H9 (cell line): ENCODE results near the gene OTX1. TPM values are rescaled to one million over a fixed set of nuclear protein-coding genes. Genes with fewer than 3 reads are reported as not detected.

ENCODE experiments used
- DNase-seq: peaks from one replicate; pipeline ENCODE4 v3.0.0-alpha.2; 2017
- H2AFZ ChIP-seq: one replicate; pipeline ENCODE4 v1.6.1; 2013; ENCODE audit warnings: mild to moderate bottlenecking, low read length, control low read depth, moderate library complexity
- H2AK5ac ChIP-seq: 2 replicates; pipeline ENCODE4 v1.6.1; 2013; ENCODE audit warnings: low read length, control low read depth, mixed read lengths; ENCODE audit not compliant: insufficient read length
- H2BK120ac ChIP-seq: one replicate; pipeline ENCODE4 v1.6.1; 2013; ENCODE audit warnings: low read depth, mild to moderate bottlenecking, low read length, control low read depth, inconsistent platforms; ENCODE audit not compliant: poor library complexity, severe bottlenecking
- H2BK12ac ChIP-seq: 2 replicates; pipeline ENCODE4 v1.6.1; 2013; ENCODE audit warnings: low read length, control low read depth, mixed read lengths, low read depth; ENCODE audit not compliant: insufficient read length
- H2BK15ac ChIP-seq: 2 replicates; pipeline ENCODE4 v1.6.1; 2013; ENCODE audit warnings: low read depth, low read length, control low read depth
- H2BK20ac ChIP-seq: one replicate; pipeline ENCODE4 v1.6.1; 2013; ENCODE audit warnings: low read depth, mild to moderate bottlenecking, low read length, control low read depth, inconsistent platforms; ENCODE audit not compliant: poor library complexity, severe bottlenecking
- H2BK5ac ChIP-seq: 2 replicates; pipeline ENCODE4 v1.6.1; 2013; ENCODE audit warnings: low read length, control low read depth, mixed read lengths; ENCODE audit not compliant: insufficient read length
- H3K14ac ChIP-seq: 2 replicates; pipeline ENCODE4 v1.6.1; 2013; ENCODE audit warnings: low read length, control low read depth; ENCODE audit not compliant: insufficient read depth
- H3K18ac ChIP-seq: 2 replicates; pipeline ENCODE4 v1.6.1; 2013; ENCODE audit warnings: low read depth, mild to moderate bottlenecking, mixed read lengths, low read length, control low read depth; ENCODE audit not compliant: insufficient read length
- H3K23ac ChIP-seq: 2 replicates; pipeline ENCODE4 v1.6.1; 2013; ENCODE audit warnings: low read length, control low read depth, mixed read lengths, low read depth; ENCODE audit not compliant: insufficient read length
- H3K23me2 ChIP-seq: 2 replicates; pipeline ENCODE4 v1.6.1; 2013; ENCODE audit warnings: low read depth, mild to moderate bottlenecking, mixed read lengths, low read length, control low read depth; ENCODE audit not compliant: insufficient read length, poor library complexity, severe bottlenecking
- H3K27ac ChIP-seq: 2 replicates; pipeline ENCODE4 v1.5.1; 2013; ENCODE audit warnings: low read length, control low read depth, mixed read lengths, low read depth; ENCODE audit not compliant: insufficient read length
- H3K27me3 ChIP-seq: 2 replicates; pipeline ENCODE4 v1.6.1; 2013; ENCODE audit warnings: low read length, control low read depth, inconsistent platforms; ENCODE audit not compliant: insufficient read depth
- H3K4ac ChIP-seq: 2 replicates; pipeline ENCODE4 v1.6.1; 2013; ENCODE audit warnings: low read depth, mild to moderate bottlenecking, control low read depth, inconsistent platforms, low read length, moderate library complexity
- H3K4me1 ChIP-seq: 2 replicates; pipeline ENCODE4 v1.6.1; 2013; ENCODE audit warnings: low read length, control low read depth, inconsistent platforms; ENCODE audit not compliant: insufficient read depth
- H3K4me2 ChIP-seq: 2 replicates; pipeline ENCODE4 v1.6.1; 2013; ENCODE audit warnings: low read length, control low read depth, mixed read lengths; ENCODE audit not compliant: insufficient read length, insufficient read depth
- H3K56ac ChIP-seq: 2 replicates; pipeline ENCODE4 v1.6.1; 2013; ENCODE audit warnings: low read depth, mild to moderate bottlenecking, mixed read lengths, low read length, control low read depth; ENCODE audit not compliant: insufficient read length
- H3K79me1 ChIP-seq: 2 replicates; pipeline ENCODE4 v1.6.1; 2013; ENCODE audit warnings: low read depth, mild to moderate bottlenecking, moderate library complexity, low read length, control low read depth, inconsistent platforms; ENCODE audit not compliant: insufficient read depth, poor library complexity, severe bottlenecking
- H3K79me2 ChIP-seq: 2 replicates; pipeline ENCODE4 v1.6.1; 2013; ENCODE audit warnings: low read length, control low read depth, inconsistent platforms; ENCODE audit not compliant: insufficient read depth
- H3K9ac ChIP-seq: 2 replicates; pipeline ENCODE4 v1.6.1; 2013; ENCODE audit warnings: low read length, control low read depth, mixed read lengths; ENCODE audit not compliant: insufficient read length; ENCODE audit errors: extremely low read depth
- H3K9me3 ChIP-seq: one replicate; pipeline ENCODE4 v1.6.1; 2013; ENCODE audit warnings: low read depth, low read length, inconsistent platforms; ENCODE audit not compliant: control insufficient read depth
- H3T11ph ChIP-seq: one replicate; pipeline ENCODE4 v1.6.1; 2013; ENCODE audit warnings: mild to moderate bottlenecking, low read length, control low read depth, inconsistent platforms
- H4K20me1 ChIP-seq: one replicate; pipeline ENCODE4 v1.6.1; 2013; ENCODE audit not compliant: control insufficient read depth, insufficient read length, insufficient read depth
- H4K5ac ChIP-seq: 2 replicates; pipeline ENCODE4 v1.6.1; 2013; ENCODE audit warnings: low read depth, mild to moderate bottlenecking, mixed read lengths, low read length, control low read depth; ENCODE audit not compliant: insufficient read length
- H4K8ac ChIP-seq: replicated peaks from 2 replicates; pipeline ENCODE4 v1.6.1; 2013; ENCODE audit warnings: low read length, control low read depth, mixed read lengths, low read depth; ENCODE audit not compliant: insufficient read length
- H4K91ac ChIP-seq: 2 replicates; pipeline ENCODE4 v1.6.1; 2013; ENCODE audit warnings: low read depth, mild to moderate bottlenecking, moderate library complexity, mixed read lengths, low read length, control low read depth; ENCODE audit not compliant: insufficient read length
- H3K27ac Mint-ChIP-seq, 3 experiments: 2 replicates in 2 of 3; 3 replicates in 1 of 3; pipeline ENCODE4 v1.8.0; 2020 to 2021; ENCODE audit warnings: mixed read lengths in 3 of 3, mild to moderate bottlenecking in 1 of 3, moderate library complexity in 1 of 3
- H3K27me3 Mint-ChIP-seq: 2 replicates; pipeline ENCODE4 v1.8.0; 2021; ENCODE audit warnings: low read depth, mild to moderate bottlenecking, moderate library complexity, mixed read lengths
- H3K36me3 Mint-ChIP-seq, 3 experiments: 2 replicates in 2 of 3; 3 replicates in 1 of 3; pipeline ENCODE4 v1.8.0; 2020 to 2021; ENCODE audit warnings: low read depth in 3 of 3, mixed read lengths in 3 of 3; ENCODE audit not compliant: insufficient read depth in 1 of 3
- H3K4me1 Mint-ChIP-seq, 2 experiments: 2 replicates each; pipeline ENCODE4 v1.8.0; 2020; ENCODE audit warnings: mixed read lengths in 2 of 2
- H3K4me3 Mint-ChIP-seq, 2 experiments: 2 replicates in 1 of 2; 3 replicates in 1 of 2; pipeline ENCODE4 v1.8.0; 2020 to 2021; ENCODE audit warnings: mild to moderate bottlenecking in 2 of 2, mixed read lengths in 2 of 2, moderate library complexity in 1 of 2
- H3K9me3 Mint-ChIP-seq, 2 experiments: 2 replicates in 1 of 2; 3 replicates in 1 of 2; pipeline ENCODE4 v1.8.0; 2020; ENCODE audit warnings: mild to moderate bottlenecking in 2 of 2, mixed read lengths in 2 of 2, moderate library complexity in 1 of 2
- WGBS: extraction: QIAGEN DNeasy Blood & Tissue Kit; methylation state at CpG from one replicate; pipeline ENCODE4 v1.1.7; 2013; ENCODE audit warnings: missing lambda C conversion rate, low lambda C conversion rate, mixed read lengths; ENCODE audit not compliant: insufficient read length; ENCODE audit errors: extremely low coverage; 5-methylcytosine and 5-hydroxymethylcytosine counted together
- total RNA-seq: library from RNA; stranded (reverse); gene quantifications from 2 replicates; pipeline ENCODE4 v1.2.1, GENCODE V29; 2021
- TF ChIP-seq, protein P1 (sequence below): fragments of 200-600 bp; sonication (generic); conservative IDR thresholded peaks from 3 replicates; pipeline ENCODE4 v1.8.0; 2021; ENCODE audit warnings: antibody characterized with exemption, mild to moderate bottlenecking

Gene OTX1
- total RNA-seq, 1 experiment from 2014 or later, result 0.13 TPM

DNA sequence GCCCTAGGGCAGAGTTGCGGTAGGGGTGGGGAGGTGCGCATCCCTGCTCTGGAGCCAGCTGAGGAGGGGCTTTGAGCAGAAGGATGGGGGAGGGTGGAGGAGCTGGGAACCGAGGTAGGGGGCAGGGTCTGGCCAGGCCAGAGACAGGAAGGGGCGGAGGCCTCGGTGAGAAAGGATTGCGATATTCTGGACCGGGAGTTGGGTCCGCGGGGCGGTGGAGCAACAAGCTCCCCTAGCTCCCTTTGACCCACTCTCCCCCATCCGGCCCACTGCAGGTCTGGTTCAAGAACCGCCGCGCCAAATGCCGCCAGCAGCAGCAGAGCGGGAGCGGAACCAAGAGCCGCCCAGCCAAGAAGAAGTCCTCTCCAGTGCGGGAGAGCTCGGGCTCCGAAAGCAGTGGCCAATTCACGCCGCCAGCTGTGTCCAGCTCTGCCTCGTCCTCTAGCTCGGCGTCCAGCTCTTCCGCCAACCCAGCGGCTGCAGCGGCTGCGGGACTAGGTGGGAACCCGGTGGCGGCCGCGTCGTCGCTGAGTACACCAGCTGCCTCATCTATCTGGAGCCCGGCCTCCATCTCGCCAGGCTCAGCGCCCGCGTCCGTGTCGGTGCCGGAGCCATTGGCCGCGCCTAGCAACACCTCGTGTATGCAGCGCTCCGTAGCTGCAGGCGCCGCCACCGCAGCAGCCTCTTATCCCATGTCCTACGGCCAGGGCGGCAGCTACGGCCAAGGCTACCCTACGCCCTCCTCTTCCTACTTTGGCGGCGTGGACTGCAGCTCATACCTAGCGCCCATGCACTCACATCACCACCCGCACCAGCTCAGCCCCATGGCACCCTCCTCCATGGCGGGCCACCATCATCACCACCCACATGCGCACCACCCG is 4.8 kb downstream of the OTX1 start:
- H2BK12ac ChIP-seq, result no peak overlapping the region
- H3K4me1 Mint-ChIP-seq, result peaks cover 59 to 72% of the 10 kb centered on the region in 2 experiments

More for the DNA sequence above, 4.8 kb downstream of the OTX1 start:
- WGBS, result no CpG with 5 or more reads among the region's 63 CpGs
- peak overlapping the region; percentile 74 for H3K4me2 ChIP-seq
- H4K5ac ChIP-seq, result no peak overlapping the region
- no peak overlapping the region for H3K56ac ChIP-seq
- no peaks in the 10 kb centered on the region for H3K9me3 ChIP-seq
- TF ChIP-seq, protein P1, sequence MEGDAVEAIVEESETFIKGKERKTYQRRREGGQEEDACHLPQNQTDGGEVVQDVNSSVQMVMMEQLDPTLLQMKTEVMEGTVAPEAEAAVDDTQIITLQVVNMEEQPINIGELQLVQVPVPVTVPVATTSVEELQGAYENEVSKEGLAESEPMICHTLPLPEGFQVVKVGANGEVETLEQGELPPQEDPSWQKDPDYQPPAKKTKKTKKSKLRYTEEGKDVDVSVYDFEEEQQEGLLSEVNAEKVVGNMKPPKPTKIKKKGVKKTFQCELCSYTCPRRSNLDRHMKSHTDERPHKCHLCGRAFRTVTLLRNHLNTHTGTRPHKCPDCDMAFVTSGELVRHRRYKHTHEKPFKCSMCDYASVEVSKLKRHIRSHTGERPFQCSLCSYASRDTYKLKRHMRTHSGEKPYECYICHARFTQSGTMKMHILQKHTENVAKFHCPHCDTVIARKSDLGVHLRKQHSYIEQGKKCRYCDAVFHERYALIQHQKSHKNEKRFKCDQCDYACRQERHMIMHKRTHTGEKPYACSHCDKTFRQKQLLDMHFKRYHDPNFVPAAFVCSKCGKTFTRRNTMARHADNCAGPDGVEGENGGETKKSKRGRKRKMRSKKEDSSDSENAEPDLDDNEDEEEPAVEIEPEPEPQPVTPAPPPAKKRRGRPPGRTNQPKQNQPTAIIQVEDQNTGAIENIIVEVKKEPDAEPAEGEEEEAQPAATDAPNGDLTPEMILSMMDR, result no peak
- Mint-ChIP-seq H3K9me3 (peaks cover 0 to 9% of the 10 kb centered on the region in 2 experiments; a peak in 2 of 5 replicates), H3K4me3 (peak overlapping the region; percentile 47 to 81), H3K27ac (no peak overlapping the region; a peak in 1 of 7 replicates), H3K36me3 (peaks cover 0 to 2% (median 0%) of the 10 kb centered on the region in 3 experiments; a peak in 2 of 7 replicates), H3K27me3 (peaks cover 99% of the 10 kb centered on the region)
- no peak overlapping the region for H3K27ac ChIP-seq
- H3K4ac ChIP-seq, result no peak overlapping the region
- H3T11ph ChIP-seq, result no peak overlapping the region
- no peaks in the 10 kb centered on the region for H3K79me1 ChIP-seq
- H4K8ac ChIP-seq, result no peak overlapping the region
- H4K20me1 ChIP-seq, result peaks cover 5% of the 10 kb centered on the region
- H3K23me2 ChIP-seq, result peaks cover 42% of the 10 kb centered on the region
- H3K14ac ChIP-seq, result no peak overlapping the region
- H3K4me1 ChIP-seq, result peaks cover 10% of the 10 kb centered on the region; the same call in 1 of the 2 replicates
- no peak overlapping the region for H2BK5ac ChIP-seq
- H4K91ac ChIP-seq, result no peak overlapping the region
- no peak overlapping the region for H2BK20ac ChIP-seq
- no peak overlapping the region for H2AK5ac ChIP-seq
- no peak overlapping the region for H2BK15ac ChIP-seq
- no peaks in the 10 kb centered on the region for H3K79me2 ChIP-seq
- DNase-seq, result peak; percentile 77
- no peak overlapping the region for H2BK120ac ChIP-seq
- H3K18ac ChIP-seq, result no peak overlapping the region
- H3K27me3 ChIP-seq, result peaks cover 86% of the 10 kb centered on the region
- H3K23ac ChIP-seq, result no peak overlapping the region
- no peak overlapping the region for H3K9ac ChIP-seq
- H2AFZ ChIP-seq, result no peak overlapping the region
